CD4-positive, alpha-beta memory T cell (primary cell): ENCODE data around the gene RABGAP1. TPM values are rescaled to one million over a fixed set of nuclear protein-coding genes. Genes with fewer than 3 reads are reported as not detected.

Experiments
- CTCF ChIA-PET: fragments of 350-600 bp; sonication (Branson Sonifier 250); formaldehyde crosslinking; loops from one replicate; lab custom pipeline; 2021; ENCODE audit warnings: inconsistent platforms; ENCODE audit not compliant: partially characterized antibody; lab: Charles Lee
- POLR2A ChIA-PET: fragments of 350-600 bp; sonication (Branson Sonifier 250); formaldehyde crosslinking; loops from one replicate; lab custom pipeline; 2021; ENCODE audit not compliant: partially characterized antibody; lab: Charles Lee
- DNase-seq, 5 donors: peaks; one replicate each; pipeline versions ENCODE4 v3.0.0 to v3.0.0-alpha.2; 2020 to 2022; ENCODE audit warnings: mixed read lengths in 1 of 5
- H3K27ac ChIP-seq: one replicate; pipeline ENCODE4 v1.7.0; 2013; ENCODE audit warnings: low read depth, low read length
- H3K27me3 ChIP-seq: 2 replicates; pipeline ENCODE4 v1.7.0; 2013; ENCODE audit warnings: mild to moderate bottlenecking, low read length, moderate library complexity; ENCODE audit not compliant: insufficient read depth
- H3K36me3 ChIP-seq: 2 replicates; pipeline ENCODE4 v1.7.0; 2013; ENCODE audit warnings: mild to moderate bottlenecking, low read length, moderate library complexity; ENCODE audit not compliant: insufficient read depth
- H3K4me1 ChIP-seq: 2 replicates; pipeline ENCODE4 v1.7.0; 2013; ENCODE audit warnings: mild to moderate bottlenecking, low read length, moderate library complexity; ENCODE audit not compliant: insufficient read depth
- H3K4me3 ChIP-seq, 2 donors: one replicate each; pipeline ENCODE4 v1.7.0; 2013; ENCODE audit warnings: low read length in 2 of 2, mild to moderate bottlenecking in 1 of 2
- H3K9me3 ChIP-seq, 2 donors: one replicate each; pipeline ENCODE4 v1.7.0; 2013; ENCODE audit warnings: low read length in 2 of 2, control low read depth in 1 of 2; ENCODE audit not compliant: control insufficient read depth in 1 of 2
- H3K27ac Mint-ChIP-seq, 7 donors: one replicate each; pipeline ENCODE4 v1.8.0; 2020 to 2021; ENCODE audit warnings: mixed read lengths in 7 of 7, mild to moderate bottlenecking in 6 of 7, inconsistent platforms in 3 of 7, moderate library complexity in 3 of 7
- H3K27me3 Mint-ChIP-seq, 2 donors: one replicate each; pipeline ENCODE4 v1.8.0; 2020 to 2021; ENCODE audit warnings: mixed read lengths in 2 of 2
- H3K36me3 Mint-ChIP-seq, 2 donors: one replicate each; pipeline ENCODE4 v1.8.0; 2020 to 2021; ENCODE audit warnings: mixed read lengths in 2 of 2, inconsistent platforms in 1 of 2, mild to moderate bottlenecking in 1 of 2
- H3K4me1 Mint-ChIP-seq, 4 donors: one replicate each; pipeline ENCODE4 v1.8.0; 2020 to 2021; ENCODE audit warnings: mixed read lengths in 4 of 4, mild to moderate bottlenecking in 1 of 4
- H3K4me3 Mint-ChIP-seq, 8 donors: one replicate each; pipeline ENCODE4 v1.8.0; 2020 to 2021; ENCODE audit warnings: mixed read lengths in 8 of 8, mild to moderate bottlenecking in 7 of 8, moderate library complexity in 6 of 8, inconsistent platforms in 3 of 8
- H3K9me3 Mint-ChIP-seq, 8 donors: one replicate each; pipeline ENCODE4 v1.8.0; 2020 to 2021; ENCODE audit warnings: mixed read lengths in 8 of 8, mild to moderate bottlenecking in 5 of 8, inconsistent platforms in 3 of 8, moderate library complexity in 1 of 8
- intact Hi-C: fragments of 100-400 bp; cut with micrococcal nuclease; formaldehyde crosslinking; loops from one replicate; pipeline ENCODE4 v1.15.1; 2023
- polyA plus RNA-seq, 2 donors: library from polyadenylated mRNA; unstranded; fragments of 300-500 nt; fragmentation: Illumina TruSeq; gene quantifications; one replicate each; pipeline ENCODE4 v1.2.3, GENCODE V29; 2021
- total RNA-seq, 2 experiments: library from RNA; stranded (reverse); gene quantifications; one replicate each; pipeline ENCODE4 v1.2.3, GENCODE V29; 2021

RABGAP1 gene
- total and polyA plus RNA-seq, 4 experiments from 2014 or later, result 21.6 to 43.6 (median 33.7) TPM

DNA sequence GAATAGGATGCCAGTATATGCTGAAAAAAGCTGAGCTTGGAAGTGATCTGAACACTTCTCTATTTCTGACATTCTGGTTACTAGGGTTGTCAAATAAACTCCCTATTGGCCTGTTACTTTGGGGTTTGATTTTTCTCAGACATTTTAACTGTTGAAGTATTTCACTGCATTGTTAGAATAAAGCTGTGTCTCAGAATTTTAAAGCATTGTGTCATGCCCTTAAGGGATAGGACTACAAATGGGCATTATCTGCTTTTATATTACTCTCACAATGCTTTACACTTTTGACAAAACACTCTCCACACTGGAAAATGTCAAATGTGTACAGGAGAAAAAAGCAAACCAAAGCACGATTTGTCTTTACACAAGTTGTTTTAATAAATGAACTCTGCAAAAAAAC is 75.8 kb downstream of the RABGAP1 start:
- peaks cover 8% of the 10 kb centered on the region for H3K36me3 ChIP-seq

GRCh38 chr9:123020796-123021195 is 80.0 kb downstream of the RABGAP1 start:
- peaks cover 5% of the 10 kb centered on the region for H3K36me3 ChIP-seq
- H3K4me1 ChIP-seq, result no peaks in the 10 kb centered on the region
- Mint-ChIP-seq H3K27ac (no peak overlapping the region), H3K36me3 (peaks cover 35 to 52% of the 10 kb centered on the region in 2 donors), H3K4me1 (peaks cover 0 to 2% (median 0%) of the 10 kb centered on the region in 4 donors), H3K9me3 (no peaks in the 10 kb centered on the region), H3K27me3 (no peaks in the 10 kb centered on the region), H3K4me3 (no peak overlapping the region)
- ChIA-PET CTCF (interaction anchor here (1.5 kb wide), 1 partner anchor 328 kb away, joined by 5 read pairs; no protein-coding TSS in a partner anchor), POLR2A (no interaction called here)
- H3K27me3 ChIP-seq, result no peaks in the 10 kb centered on the region
- no peak for DNase-seq
- no peaks in the 10 kb centered on the region for H3K9me3 ChIP-seq
- H3K27ac ChIP-seq, result no peak overlapping the region
- H3K4me3 ChIP-seq, result no peak overlapping the region
- intact Hi-C loops, result no loop called here

More for the DNA sequence above, 75.8 kb downstream of the RABGAP1 start:
- no peak for DNase-seq
- ChIA-PET POLR2A (no interaction called here), CTCF (no interaction called here)
- H3K4me1 ChIP-seq, result no peaks in the 10 kb centered on the region
- peaks cover 0 to 7% (median 0%) of the 10 kb centered on the region in 8 donors for H3K9me3 Mint-ChIP-seq
- H3K4me1 Mint-ChIP-seq, result no peaks in the 10 kb centered on the region
- peaks cover 55 to 69% of the 10 kb centered on the region in 2 donors for H3K36me3 Mint-ChIP-seq
- H3K4me3 ChIP-seq, result no peak overlapping the region
- H3K4me3 Mint-ChIP-seq, result no peak overlapping the region
- no peaks in the 10 kb centered on the region for H3K9me3 ChIP-seq
- H3K27me3 ChIP-seq, result no peaks in the 10 kb centered on the region
- H3K27ac ChIP-seq, result no peak overlapping the region
- H3K27me3 Mint-ChIP-seq, result no peaks in the 10 kb centered on the region
- no peak overlapping the region for H3K27ac Mint-ChIP-seq
- intact Hi-C loops, result no loop called here

- CTCF ChIA-PET, result interaction anchor here (0.6 to 1.0 kb wide), 3 partner anchors 25 to 322 kb away, joined by 3 read pairs; no protein-coding TSS in a partner anchor
- Histone ChIP-seq H3K27ac (no peak overlapping the region), H3K36me3 (no peaks in the 10 kb centered on the region), H3K9me3 (no peaks in the 10 kb centered on the region), H3K27me3 (no peaks in the 10 kb centered on the region), H3K4me3 (no peak overlapping the region), H3K4me1 (no peaks in the 10 kb centered on the region)
- Mint-ChIP-seq H3K36me3 (peaks cover 38 to 40% of the 10 kb centered on the region in 2 donors), H3K27ac (no peak overlapping the region), H3K9me3 (no peaks in the 10 kb centered on the region), H3K27me3 (no peaks in the 10 kb centered on the region), H3K4me1 (peaks cover 0 to 5% (median 0%) of the 10 kb centered on the region in 4 donors), H3K4me3 (no peak overlapping the region)
- intact Hi-C loops, result loop anchor here (5.0 kb wide), 1 partner anchor 326 kb away; no protein-coding TSS in a partner anchor
- POLR2A ChIA-PET, result no interaction called here
- DNase-seq, result no peak
Observed at GRCh38 chr9:123026425-123026824, 85.6 kb downstream of the RABGAP1 start.

DNA sequence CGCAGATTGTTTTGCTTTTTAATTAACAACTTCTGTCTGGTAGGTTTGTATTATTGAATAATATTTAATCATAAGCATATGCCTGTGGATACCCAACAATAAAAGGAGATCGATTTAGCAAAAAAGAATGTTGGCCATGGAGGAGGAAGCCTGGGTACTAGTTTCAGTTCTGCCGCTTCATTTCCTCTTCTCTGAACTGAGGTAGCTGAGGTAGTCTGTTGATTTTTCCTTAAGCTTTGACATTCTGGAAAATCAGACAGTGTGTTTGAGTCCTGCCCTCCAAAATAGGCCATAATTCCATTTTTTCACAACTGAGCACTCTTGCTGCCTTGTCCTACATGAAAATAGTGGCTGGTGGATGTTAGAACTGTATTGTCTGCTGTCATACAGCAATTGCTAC is 86.7 kb downstream of the RABGAP1 start:
- Histone ChIP-seq H3K9me3 (no peaks in the 10 kb centered on the region), H3K36me3 (no peaks in the 10 kb centered on the region), H3K4me1 (no peaks in the 10 kb centered on the region), H3K4me3 (no peak overlapping the region), H3K27me3 (no peaks in the 10 kb centered on the region), H3K27ac (no peak overlapping the region)
- H3K4me3 Mint-ChIP-seq, result no peak overlapping the region
- CTCF ChIA-PET, result no interaction called here
- DNase-seq, result no peak
- H3K27ac Mint-ChIP-seq, result peak overlapping the region in 1 of 7 donors; percentile 25
- peaks cover 36 to 37% of the 10 kb centered on the region in 2 donors for H3K36me3 Mint-ChIP-seq
- no peaks in the 10 kb centered on the region for H3K27me3 Mint-ChIP-seq
- intact Hi-C loops, result loop anchor here (5.0 kb wide), 1 partner anchor 325 kb away; no protein-coding TSS in a partner anchor
- no peaks in the 10 kb centered on the region for H3K9me3 Mint-ChIP-seq
- POLR2A ChIA-PET, result no interaction called here
- H3K4me1 Mint-ChIP-seq, result peaks cover 0 to 5% (median 0%) of the 10 kb centered on the region in 4 donors

DNA sequence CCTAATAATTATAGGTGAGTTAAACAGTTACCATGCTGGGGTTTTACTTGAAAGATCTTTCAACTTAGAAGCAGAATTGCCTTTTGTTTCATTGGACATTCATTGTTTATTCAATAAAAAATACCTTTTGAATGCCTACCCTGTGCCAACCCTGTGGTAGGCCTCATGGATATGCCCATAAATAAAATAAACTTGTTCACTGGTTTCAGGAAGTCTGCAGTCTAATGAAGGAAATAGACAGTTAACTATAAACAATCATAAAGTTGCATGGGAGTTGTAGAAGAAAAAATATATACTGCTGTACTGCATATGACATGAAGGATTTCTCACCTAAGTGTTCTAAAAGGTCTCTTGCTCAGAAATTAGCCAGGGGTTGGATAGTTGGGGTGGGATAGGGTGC is 87.3 kb downstream of the RABGAP1 start:
- no peak for DNase-seq
- H3K27me3 Mint-ChIP-seq, result no peaks in the 10 kb centered on the region
- H3K4me3 ChIP-seq, result no peak overlapping the region

DNA sequence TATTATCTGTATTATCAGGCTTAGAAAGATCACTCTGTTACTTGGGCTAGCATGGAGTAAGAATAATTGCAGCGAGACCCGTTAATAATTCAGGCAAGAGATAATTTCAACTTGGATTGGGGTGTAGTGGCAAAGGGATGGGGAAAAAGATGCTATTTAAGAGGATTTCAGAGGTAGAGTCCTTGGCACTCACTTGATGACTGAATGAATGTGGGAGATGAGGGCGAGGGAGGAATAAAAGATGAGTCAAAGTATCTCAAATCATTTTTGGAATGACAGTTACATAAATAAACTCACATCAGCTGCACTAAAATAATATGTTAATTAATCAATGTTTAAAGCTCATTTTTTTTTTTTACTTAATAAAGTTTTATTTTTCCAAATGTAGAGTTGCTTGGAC is 88.2 kb downstream of the RABGAP1 start:
- Histone ChIP-seq H3K9me3 (no peaks in the 10 kb centered on the region), H3K27me3 (no peaks in the 10 kb centered on the region), H3K4me1 (no peaks in the 10 kb centered on the region), H3K27ac (no peak overlapping the region), H3K4me3 (no peak overlapping the region), H3K36me3 (no peaks in the 10 kb centered on the region)
- ChIA-PET CTCF (no interaction called here), POLR2A (no interaction called here)
- Mint-ChIP-seq H3K9me3 (no peaks in the 10 kb centered on the region), H3K27ac (no peak overlapping the region), H3K4me1 (peaks cover 0 to 5% (median 0%) of the 10 kb centered on the region in 4 donors), H3K27me3 (no peaks in the 10 kb centered on the region), H3K4me3 (no peak overlapping the region), H3K36me3 (peaks cover 32 to 36% of the 10 kb centered on the region in 2 donors)
- no peak for DNase-seq
- intact Hi-C loops, result loop anchor here (5.0 kb wide), 1 partner anchor 323 kb away; no protein-coding TSS in a partner anchor

More for the DNA sequence above, 87.3 kb downstream of the RABGAP1 start:
- CTCF ChIA-PET, result no interaction called here
- peak overlapping the region in 2 of 7 donors; percentile 26 to 67 for H3K27ac Mint-ChIP-seq
- intact Hi-C loops, result loop anchor here (5.0 kb wide), 1 partner anchor 324 kb away; no protein-coding TSS in a partner anchor
- POLR2A ChIA-PET, result no interaction called here
- no peaks in the 10 kb centered on the region for H3K9me3 Mint-ChIP-seq
- H3K4me3 Mint-ChIP-seq, result no peak overlapping the region
- peaks cover 32 to 35% of the 10 kb centered on the region in 2 donors for H3K36me3 Mint-ChIP-seq
- Histone ChIP-seq H3K27me3 (no peaks in the 10 kb centered on the region), H3K4me1 (no peaks in the 10 kb centered on the region), H3K27ac (no peak overlapping the region), H3K9me3 (no peaks in the 10 kb centered on the region), H3K36me3 (no peaks in the 10 kb centered on the region)
- peaks cover 0 to 5% (median 0%) of the 10 kb centered on the region in 4 donors for H3K4me1 Mint-ChIP-seq

DNA sequence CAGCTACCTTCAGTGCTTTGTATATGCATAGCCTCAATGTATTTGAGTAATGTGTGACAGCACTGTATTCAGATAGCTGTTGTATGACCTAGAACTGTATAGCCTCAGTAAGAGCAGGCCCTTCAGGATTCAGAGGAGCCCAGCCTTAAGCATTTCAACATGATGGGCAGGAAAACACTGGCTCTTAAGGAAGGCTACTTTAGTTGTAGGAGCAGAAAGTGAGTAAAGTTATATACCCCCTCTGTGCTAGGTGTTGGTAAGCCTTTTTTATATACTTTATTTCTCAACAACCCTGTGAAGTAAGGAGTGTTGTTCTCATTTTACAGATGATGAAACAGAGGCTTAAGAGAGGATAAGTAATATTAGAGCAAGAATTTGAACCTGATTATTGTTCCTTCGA is 91.1 kb downstream of the RABGAP1 start:
- POLR2A ChIA-PET, result no interaction called here
- no peaks in the 10 kb centered on the region for H3K36me3 ChIP-seq
- intact Hi-C loops, result no loop called here
- no peaks in the 10 kb centered on the region for H3K4me1 ChIP-seq
- no peak overlapping the region for H3K4me3 ChIP-seq
- no peak overlapping the region for H3K27ac ChIP-seq
- no peak overlapping the region for H3K4me3 Mint-ChIP-seq
- peaks cover 0 to 3% (median 0%) of the 10 kb centered on the region in 4 donors for H3K4me1 Mint-ChIP-seq
- H3K9me3 Mint-ChIP-seq, result no peaks in the 10 kb centered on the region
- no peak for DNase-seq
- H3K27me3 Mint-ChIP-seq, result no peaks in the 10 kb centered on the region
- CTCF ChIA-PET, result no interaction called here
- no peak overlapping the region for H3K27ac Mint-ChIP-seq
- no peaks in the 10 kb centered on the region for H3K27me3 ChIP-seq
- H3K36me3 Mint-ChIP-seq, result peaks cover 24 to 42% of the 10 kb centered on the region in 2 donors
- H3K9me3 ChIP-seq, result no peaks in the 10 kb centered on the region
